H1 (cell line): Measurements from ENCODE around the gene LSM7. TPM values are rescaled to one million over a fixed set of nuclear protein-coding genes. Genes with fewer than 3 reads are reported as not detected.

Experiments used
- EGR1 ChIP-seq: IDR thresholded peaks from 2 replicates; pipeline ENCODE4 v1.6.1; 2011; ENCODE audit warnings: low read depth, low read length, borderline replicate concordance
- RXRA ChIP-seq: IDR thresholded peaks from 2 replicates; pipeline ENCODE4 v1.6.1; 2011; ENCODE audit warnings: low read depth, mild to moderate bottlenecking, low read length, moderate library complexity; ENCODE audit not compliant: insufficient read depth
- SP2 ChIP-seq: IDR thresholded peaks from 2 replicates; pipeline ENCODE4 v1.6.1; 2012; ENCODE audit warnings: mild to moderate bottlenecking, low read length, inconsistent platforms
- TAF7 ChIP-seq: optimal IDR thresholded peaks from 2 replicates; pipeline ENCODE3; 2011; ENCODE audit warnings: low read depth, mild to moderate bottlenecking, inconsistent platforms, low read length, moderate library complexity, borderline replicate concordance
- ZNF274 ChIP-seq: IDR thresholded peaks from 2 replicates; pipeline ENCODE4 v1.7.0; 2012; ENCODE audit warnings: low read length, borderline replicate concordance; ENCODE audit errors: extremely low read depth
- polyA plus RNA-seq, 7 experiments: library from polyadenylated mRNA; depleted of rRNA in 3 of 7; stranded (reverse) in 5 of 7; unstranded in 2 of 7; fragments of >200 nt in 5 of 7; fragments of 200-250 nt in 2 of 7; gene quantifications; 1 replicate in 5 of 7; 2 replicates in 1 of 7; 4 replicates in 1 of 7; pipeline versions ENCODE4 v1.2.1 to v1.2.3, GENCODE V29; 2011 to 2013; ENCODE audit warnings: missing spikeins in 2 of 7, mixed read lengths in 2 of 7
- total RNA-seq: library from RNA; stranded (reverse); fragmentation: NEBNext Ultra II Directional; extraction: Animal tissue kit (Norgen Biotek cat#: 25700); gene quantifications from 2 replicates; pipeline ENCODE4 v1.2.1, GENCODE V29; 2021
- TF ChIP-seq, protein P1 (sequence below): IDR thresholded peaks from 2 replicates; pipeline ENCODE4 v1.6.1; 2011; ENCODE audit warnings: low read depth, mild to moderate bottlenecking, low read length; ENCODE audit not compliant: insufficient read depth
- TF ChIP-seq, protein P2 (sequence below): IDR thresholded peaks from 2 replicates; pipeline ENCODE4 v1.6.1; 2012; ENCODE audit warnings: inconsistent platforms

LSM7 gene
- total and polyA plus RNA-seq, 2 of the 8 experiments (the other 6 are each of a cell fraction or from before 2014, with no cell fraction given) = 228 to 1,335 TPM

DNA sequence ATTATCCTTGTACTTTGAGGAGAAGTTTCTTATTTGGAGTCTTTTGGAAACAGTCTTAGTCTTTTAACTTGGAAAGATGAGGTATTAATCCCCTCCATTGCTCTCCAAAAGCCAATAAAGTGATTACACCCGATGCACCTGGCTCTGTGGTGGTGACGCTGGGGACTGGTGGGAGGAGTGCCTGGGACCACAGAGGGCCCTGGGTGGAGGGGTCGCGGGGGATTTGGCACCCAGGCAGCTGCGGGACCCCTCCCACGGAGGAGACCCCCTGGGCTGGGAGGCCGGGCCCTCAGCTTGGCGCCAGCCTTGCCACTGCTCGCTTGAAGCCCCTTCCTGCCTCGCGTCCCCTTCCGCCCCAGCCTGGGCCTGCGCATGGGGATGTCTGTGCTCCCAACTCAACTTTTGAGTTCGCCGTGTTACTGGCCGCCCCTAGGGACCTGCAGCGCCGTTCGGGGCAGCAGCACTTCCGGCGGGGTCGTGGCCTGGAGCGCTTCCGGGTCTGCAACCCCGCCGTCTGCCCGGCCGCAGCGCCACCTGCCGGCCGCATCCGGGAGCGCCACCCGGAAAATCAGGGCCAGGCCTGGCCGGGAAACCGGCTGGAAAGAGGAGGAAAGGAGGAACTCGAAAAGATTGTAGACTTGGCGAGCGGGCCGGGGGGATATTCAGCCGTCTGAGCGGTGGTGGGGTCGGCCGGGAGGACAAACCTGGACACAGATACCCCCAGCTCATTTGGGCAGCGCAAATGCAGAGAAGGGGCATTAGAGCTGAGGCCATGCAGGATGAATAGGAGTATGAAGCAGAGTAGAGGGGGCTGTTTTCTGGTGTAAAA, 54.8 kb downstream of the LSM7 start (continued):
- TF ChIP-seq EGR1 (peak; percentile 59; the same call in 1 of the 2 replicates), ZNF274 (no peak), TAF7 (peak; percentile 82), SP2 (no peak), RXRA (no peak)
- TF ChIP-seq, protein P1, sequence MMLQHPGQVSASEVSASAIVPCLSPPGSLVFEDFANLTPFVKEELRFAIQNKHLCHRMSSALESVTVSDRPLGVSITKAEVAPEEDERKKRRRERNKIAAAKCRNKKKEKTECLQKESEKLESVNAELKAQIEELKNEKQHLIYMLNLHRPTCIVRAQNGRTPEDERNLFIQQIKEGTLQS = 0 out of 2 replicates have a peak, but pooled peaks have one; percentile 34
- TF ChIP-seq, protein P2, sequence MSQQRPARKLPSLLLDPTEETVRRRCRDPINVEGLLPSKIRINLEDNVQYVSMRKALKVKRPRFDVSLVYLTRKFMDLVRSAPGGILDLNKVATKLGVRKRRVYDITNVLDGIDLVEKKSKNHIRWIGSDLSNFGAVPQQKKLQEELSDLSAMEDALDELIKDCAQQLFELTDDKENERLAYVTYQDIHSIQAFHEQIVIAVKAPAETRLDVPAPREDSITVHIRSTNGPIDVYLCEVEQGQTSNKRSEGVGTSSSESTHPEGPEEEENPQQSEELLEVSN = no peak

Other genes starting within 250 kb of the LSM7 start
- gene MOB3A, start 232.3 kb downstream of the LSM7 start, total RNA-seq = 9.2 and 9.8 TPM in 2 replicates
- 9.6 and 10.2 TPM in 2 replicates for gene MOB3A, start 232.3 kb downstream of the LSM7 start, polyA plus RNA-seq (2011; rRNA removed)
- 1.3 and 1.8 TPM in 2 replicates for gene IZUMO4, start 231.7 kb downstream of the LSM7 start, total RNA-seq
- 1.9 and 2.3 TPM in 2 replicates for gene IZUMO4, start 231.7 kb downstream of the LSM7 start, polyA plus RNA-seq (2011; rRNA removed)
- 174 and 184 TPM in 2 replicates for gene AP3D1, start 177.0 kb downstream of the LSM7 start, total RNA-seq
- 161 and 227 TPM in 2 replicates for gene AP3D1, start 177.0 kb downstream of the LSM7 start, polyA plus RNA-seq (2011; rRNA removed)
- 74.8 and 76.3 TPM in 2 replicates for gene DOT1L, start 164.7 kb downstream of the LSM7 start, total RNA-seq
- 17.5 and 39.8 TPM in 2 replicates for gene DOT1L, start 164.7 kb downstream of the LSM7 start, polyA plus RNA-seq (2011; rRNA removed)
- 135 TPM in 2 replicates for gene PLEKHJ1, start 92.3 kb downstream of the LSM7 start, total RNA-seq
- 187 and 235 TPM in 2 replicates for gene PLEKHJ1, start 92.3 kb downstream of the LSM7 start, polyA plus RNA-seq (2011; rRNA removed)
- gene SF3A2, start 91.8 kb downstream of the LSM7 start, total RNA-seq = 142 and 146 TPM in 2 replicates
- gene SF3A2, start 91.8 kb downstream of the LSM7 start, polyA plus RNA-seq (2011; rRNA removed) = 15.3 and 31.2 TPM in 2 replicates
- gene AMH, start 79.3 kb downstream of the LSM7 start, total RNA-seq = 13.0 and 15.4 TPM in 2 replicates
- 10.5 and 19.3 TPM in 2 replicates for gene AMH, start 79.3 kb downstream of the LSM7 start, polyA plus RNA-seq (2011; rRNA removed)
- 0.56 and 1.7 TPM in 2 replicates for gene JSRP1, start 72.2 kb downstream of the LSM7 start, total RNA-seq
- 0.24 and 0.53 TPM in 2 replicates for gene JSRP1, start 72.2 kb downstream of the LSM7 start, polyA plus RNA-seq (2011; rRNA removed)
- gene PEAK3, start 46.4 kb downstream of the LSM7 start, total RNA-seq = not detected in 2 replicates
- not detected in 2 replicates for gene PEAK3, start 46.4 kb downstream of the LSM7 start, polyA plus RNA-seq (2011; rRNA removed)
- gene LINGO3, start 20.4 kb downstream of the LSM7 start, total RNA-seq = 0.13 TPM in 1 of 2 replicates, not detected in the other
- gene LINGO3, start 20.4 kb downstream of the LSM7 start, polyA plus RNA-seq (2011; rRNA removed) = 0.59 and 0.93 TPM in 2 replicates
- 52.6 and 55.7 TPM in 2 replicates for gene SPPL2B, start 98 bp upstream of the LSM7 start, total RNA-seq
- gene SPPL2B, start 98 bp upstream of the LSM7 start, polyA plus RNA-seq (2011; rRNA removed) = 34.8 and 83.1 TPM in 2 replicates
- gene TMPRSS9, start 31.7 kb upstream of the LSM7 start, total RNA-seq = 0.19 and 0.33 TPM in 2 replicates
- 0.15 and 0.33 TPM in 2 replicates for gene TMPRSS9, start 31.7 kb upstream of the LSM7 start, polyA plus RNA-seq (2011; rRNA removed)
- 275 and 277 TPM in 2 replicates for gene TIMM13, start 99.0 kb upstream of the LSM7 start, total RNA-seq
- 270 and 410 TPM in 2 replicates for gene TIMM13, start 99.0 kb upstream of the LSM7 start, polyA plus RNA-seq (2011; rRNA removed)
- gene LMNB2, start 128.4 kb upstream of the LSM7 start, total RNA-seq = 177 and 179 TPM in 2 replicates
- 287 and 360 TPM in 2 replicates for gene LMNB2, start 128.4 kb upstream of the LSM7 start, polyA plus RNA-seq (2011; rRNA removed)
- gene GADD45B, start 147.5 kb upstream of the LSM7 start, total RNA-seq = 11.0 and 11.4 TPM in 2 replicates
- gene GADD45B, start 147.5 kb upstream of the LSM7 start, polyA plus RNA-seq (2011; rRNA removed) = 7.4 and 12.1 TPM in 2 replicates